ENCODE measurements around the gene GLB1L2.
"Not testable (repeated sequence)": the region's sequence is repeated elsewhere in the genome, so short reads cannot be mapped to it uniquely, and the experiment has no call there.

The GLB1L2 gene

DNA sequence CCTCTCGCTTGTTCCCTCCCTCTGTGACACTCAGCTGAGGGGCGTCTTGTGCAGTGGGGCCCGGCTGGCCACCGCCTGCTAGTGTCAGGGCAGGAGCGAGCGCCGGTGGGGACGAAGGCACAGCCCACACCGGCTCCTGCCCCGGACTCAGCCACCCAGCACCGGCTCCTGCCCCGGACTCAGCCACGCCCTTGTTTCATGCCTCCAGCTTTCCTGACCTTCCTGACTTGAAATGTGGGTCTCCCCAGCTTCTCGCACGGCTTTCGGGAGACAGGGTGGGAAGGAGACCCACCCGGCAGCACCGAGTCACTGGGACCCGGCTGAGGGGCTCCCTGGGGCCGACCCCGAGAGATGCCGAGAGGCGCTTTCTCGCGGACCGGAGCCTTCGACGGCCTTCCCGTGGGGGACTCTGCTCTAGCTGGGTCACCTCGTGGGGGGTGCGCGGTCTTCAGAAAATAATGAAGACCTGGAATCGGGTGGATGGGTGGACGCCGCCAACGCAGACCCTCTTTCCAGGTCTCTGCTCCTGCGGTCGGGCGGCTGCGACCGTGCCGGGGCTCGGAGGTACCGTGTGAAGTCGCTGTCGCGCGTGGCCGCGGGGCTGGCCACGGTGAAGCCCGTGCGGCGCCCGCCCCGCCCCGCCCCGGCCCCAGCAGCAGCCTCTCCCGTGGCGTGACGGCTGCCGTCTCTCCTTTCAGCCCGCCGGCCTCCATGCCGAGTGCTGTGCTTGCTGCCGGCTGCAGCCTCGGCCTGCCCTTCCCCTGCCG lies 10.2 kb downstream of the GLB1L2 start:
- H3K9ac ChIP-seq (ENCODE audit: low read depth, low read length, poor library complexity, severe bottlenecking) = no peak overlapping the region
- no peaks in the 10 kb centered on the region for H3K4me1 ChIP-seq (ENCODE audit: insufficient read depth, low read length, poor library complexity, severe bottlenecking)
- H3F3A ChIP-seq (ENCODE audit: low read depth) = no peaks in the 10 kb centered on the region
- H3K36me3 ChIP-seq (ENCODE audit: insufficient read depth, low read length) = no peaks in the 10 kb centered on the region
- H4K20me1 ChIP-seq (ENCODE audit: insufficient read depth, low read length, poor library complexity, severe bottlenecking) = no peaks in the 10 kb centered on the region
- no peaks in the 10 kb centered on the region for H3K27me3 ChIP-seq (ENCODE audit: insufficient read depth, low read length, poor library complexity, severe bottlenecking)
- no peak overlapping the region for H3K4me3 ChIP-seq (ENCODE audit: low read length, poor library complexity, severe bottlenecking)
- H3K79me2 ChIP-seq (ENCODE audit: insufficient read depth, low read length) = no peaks in the 10 kb centered on the region
- no peak for TF ChIP-seq EZH2phosphoT487 (IDR thresholded peaks at IDR 0.05; ENCODE audit: borderline replicate concordance)
- TF ChIP-seq, protein P1, sequence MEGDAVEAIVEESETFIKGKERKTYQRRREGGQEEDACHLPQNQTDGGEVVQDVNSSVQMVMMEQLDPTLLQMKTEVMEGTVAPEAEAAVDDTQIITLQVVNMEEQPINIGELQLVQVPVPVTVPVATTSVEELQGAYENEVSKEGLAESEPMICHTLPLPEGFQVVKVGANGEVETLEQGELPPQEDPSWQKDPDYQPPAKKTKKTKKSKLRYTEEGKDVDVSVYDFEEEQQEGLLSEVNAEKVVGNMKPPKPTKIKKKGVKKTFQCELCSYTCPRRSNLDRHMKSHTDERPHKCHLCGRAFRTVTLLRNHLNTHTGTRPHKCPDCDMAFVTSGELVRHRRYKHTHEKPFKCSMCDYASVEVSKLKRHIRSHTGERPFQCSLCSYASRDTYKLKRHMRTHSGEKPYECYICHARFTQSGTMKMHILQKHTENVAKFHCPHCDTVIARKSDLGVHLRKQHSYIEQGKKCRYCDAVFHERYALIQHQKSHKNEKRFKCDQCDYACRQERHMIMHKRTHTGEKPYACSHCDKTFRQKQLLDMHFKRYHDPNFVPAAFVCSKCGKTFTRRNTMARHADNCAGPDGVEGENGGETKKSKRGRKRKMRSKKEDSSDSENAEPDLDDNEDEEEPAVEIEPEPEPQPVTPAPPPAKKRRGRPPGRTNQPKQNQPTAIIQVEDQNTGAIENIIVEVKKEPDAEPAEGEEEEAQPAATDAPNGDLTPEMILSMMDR (conservative IDR thresholded peaks at IDR 0.05; ENCODE audit: low read length) = no peak
- no peak overlapping the region for H2AFZ ChIP-seq (ENCODE audit: low read length)
- H3K9me3 ChIP-seq (ENCODE audit: insufficient read depth, low read depth, low read length) = peaks cover 15% of the 10 kb centered on the region; the same call in 1 of the 2 replicates
- no peak overlapping the region for H3K4me2 ChIP-seq (ENCODE audit: low read depth, low read length, poor library complexity, severe bottlenecking)
- H3K9me2 ChIP-seq (replicated peaks; ENCODE audit: low read depth, low read length) = no peaks in the 10 kb centered on the region

DNA sequence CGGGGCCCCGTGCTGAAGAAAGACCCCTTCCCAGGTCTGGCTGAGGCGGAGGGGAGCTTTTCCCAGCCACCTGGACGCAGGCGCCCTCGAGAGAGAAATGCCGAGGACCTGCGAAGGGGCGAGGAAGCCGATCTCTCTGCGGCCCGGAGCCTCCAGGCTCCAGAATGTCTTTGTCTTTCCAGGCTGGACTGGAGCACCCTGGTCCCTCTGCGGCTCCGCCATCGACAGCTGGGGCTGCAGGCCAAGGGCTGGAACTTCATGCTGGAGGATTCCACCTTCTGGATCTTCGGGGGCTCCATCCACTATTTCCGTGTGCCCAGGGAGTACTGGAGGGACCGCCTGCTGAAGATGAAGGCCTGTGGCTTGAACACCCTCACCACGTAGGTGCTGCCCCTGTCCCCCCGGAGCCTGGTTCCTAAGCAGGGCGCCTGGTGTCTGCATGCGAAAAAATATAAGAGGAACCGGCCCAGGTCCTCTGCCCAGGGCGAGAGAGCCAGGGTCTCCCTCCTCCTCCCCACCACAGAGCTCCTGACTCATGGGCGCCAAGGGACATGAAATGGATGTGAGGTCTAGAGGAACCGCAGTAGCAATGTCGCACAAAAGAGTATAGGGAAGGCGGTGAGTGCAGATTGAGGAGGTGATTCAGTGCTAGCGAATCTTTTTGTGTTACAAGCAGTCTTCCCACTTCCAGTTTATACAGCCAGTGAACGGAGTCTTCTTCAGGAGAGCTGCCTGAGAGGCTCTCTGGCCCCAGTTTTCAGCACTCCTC lies 11.0 kb downstream of the GLB1L2 start:
- TF ChIP-seq, protein P1 (conservative IDR thresholded peaks at IDR 0.05; ENCODE audit: low read length) = no peak
- no peak for TF ChIP-seq EZH2phosphoT487 (IDR thresholded peaks at IDR 0.05; ENCODE audit: borderline replicate concordance)
- no peaks in the 10 kb centered on the region for H4K20me1 ChIP-seq (ENCODE audit: insufficient read depth, low read length, poor library complexity, severe bottlenecking)
- H3K27me3 ChIP-seq (ENCODE audit: insufficient read depth, low read length, poor library complexity, severe bottlenecking) = no peaks in the 10 kb centered on the region

DNA sequence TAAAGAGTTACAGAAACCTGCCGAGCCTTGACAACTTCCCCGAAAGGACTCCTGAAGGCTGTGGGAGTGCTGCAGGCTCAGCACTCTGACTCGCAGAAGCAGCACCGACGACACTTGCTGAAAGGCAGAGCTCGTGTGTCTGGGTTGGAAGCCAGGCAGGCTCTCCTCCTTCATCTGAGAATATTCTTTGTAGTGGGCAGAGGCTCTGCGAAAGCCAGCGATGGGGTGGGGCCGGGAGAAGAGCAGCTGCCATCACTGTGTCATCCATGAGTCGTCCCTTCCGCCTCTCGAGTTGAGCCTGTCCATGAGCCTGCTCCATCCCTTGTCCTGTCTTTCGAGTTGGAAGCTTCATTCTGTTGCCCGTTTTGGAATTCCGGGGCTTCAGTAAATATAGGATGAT lies 11.9 kb downstream of the GLB1L2 start:
- Histone ChIP-seq H3K4me2 (ENCODE audit: low read depth, low read length, poor library complexity, severe bottlenecking) (no peak overlapping the region), H3K9me2 (replicated peaks; ENCODE audit: low read depth, low read length) (no peaks in the 10 kb centered on the region), H3K27me3 (ENCODE audit: insufficient read depth, low read length, poor library complexity, severe bottlenecking) (no peaks in the 10 kb centered on the region), H3K4me1 (ENCODE audit: insufficient read depth, low read length, poor library complexity, severe bottlenecking) (no peaks in the 10 kb centered on the region), H3K9me3 (ENCODE audit: insufficient read depth, low read depth, low read length) (peaks cover 8% of the 10 kb centered on the region; the same call in 1 of the 2 replicates), H3K79me2 (ENCODE audit: insufficient read depth, low read length) (no peaks in the 10 kb centered on the region), H3K36me3 (ENCODE audit: insufficient read depth, low read length) (no peaks in the 10 kb centered on the region), H2AFZ (ENCODE audit: low read length) (no peak overlapping the region), H3K9ac (ENCODE audit: low read depth, low read length, poor library complexity, severe bottlenecking) (no peak overlapping the region), H3F3A (ENCODE audit: low read depth) (no peaks in the 10 kb centered on the region), H4K20me1 (ENCODE audit: insufficient read depth, low read length, poor library complexity, severe bottlenecking) (no peaks in the 10 kb centered on the region), H3K4me3 (ENCODE audit: low read length, poor library complexity, severe bottlenecking) (no peak overlapping the region)
- TF ChIP-seq, protein P1 (conservative IDR thresholded peaks at IDR 0.05; ENCODE audit: low read length) = no peak
- TF ChIP-seq EZH2phosphoT487 (IDR thresholded peaks at IDR 0.05; ENCODE audit: borderline replicate concordance) = no peak

More for the DNA sequence above, 11.0 kb downstream of the GLB1L2 start:
- H2AFZ ChIP-seq (ENCODE audit: low read length) = no peak overlapping the region
- no peaks in the 10 kb centered on the region for H3K4me1 ChIP-seq (ENCODE audit: insufficient read depth, low read length, poor library complexity, severe bottlenecking)
- no peak overlapping the region for H3K9ac ChIP-seq (ENCODE audit: low read depth, low read length, poor library complexity, severe bottlenecking)
- peaks cover 11% of the 10 kb centered on the region; the same call in 1 of the 2 replicates for H3K9me3 ChIP-seq (ENCODE audit: insufficient read depth, low read depth, low read length)
- H3K9me2 ChIP-seq (replicated peaks; ENCODE audit: low read depth, low read length) = no peaks in the 10 kb centered on the region
- no peak overlapping the region for H3K4me3 ChIP-seq (ENCODE audit: low read length, poor library complexity, severe bottlenecking)
- H3K36me3 ChIP-seq (ENCODE audit: insufficient read depth, low read length) = no peaks in the 10 kb centered on the region
- H3K4me2 ChIP-seq (ENCODE audit: low read depth, low read length, poor library complexity, severe bottlenecking) = no peak overlapping the region
- H3K79me2 ChIP-seq (ENCODE audit: insufficient read depth, low read length) = no peaks in the 10 kb centered on the region
- H3F3A ChIP-seq (ENCODE audit: low read depth) = no peaks in the 10 kb centered on the region

DNA sequence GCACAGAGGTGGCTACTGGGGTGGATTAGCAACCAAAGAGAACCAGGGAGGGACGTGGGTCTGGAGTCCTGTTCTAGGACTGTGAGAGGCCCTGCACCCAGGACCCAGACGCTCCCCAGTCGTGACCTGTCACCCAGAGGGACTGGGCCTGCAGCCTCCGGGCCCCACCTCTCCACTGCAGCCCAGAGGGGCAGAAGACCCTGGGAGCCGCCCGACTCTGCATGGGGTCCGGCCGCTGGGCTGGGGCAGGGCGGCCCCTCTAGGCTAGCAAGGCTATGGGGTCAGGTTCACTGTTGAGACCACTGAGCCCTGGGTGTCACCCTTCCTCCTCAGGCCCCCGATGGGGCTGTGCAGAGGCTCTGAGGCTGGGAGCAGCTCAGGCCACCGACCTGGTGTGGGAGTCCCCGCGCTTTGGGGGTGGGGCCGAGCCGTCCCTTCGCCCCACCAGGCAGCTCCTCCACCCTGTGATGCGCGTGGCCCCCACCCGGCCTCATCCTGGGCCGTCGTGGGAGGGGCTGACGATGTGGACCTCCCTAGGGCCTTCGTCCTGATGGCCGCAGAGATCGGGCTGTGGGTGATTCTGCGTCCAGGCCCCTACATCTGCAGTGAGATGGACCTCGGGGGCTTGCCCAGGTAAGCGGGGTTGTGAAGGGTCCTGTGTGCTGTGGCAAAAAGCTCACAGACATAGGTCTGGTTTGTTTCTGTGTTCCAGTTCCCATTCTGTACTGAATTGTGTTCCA lies 12.9 kb downstream of the GLB1L2 start:
- not testable (repeated sequence) for H3K4me3 ChIP-seq (ENCODE audit: low read length, poor library complexity, severe bottlenecking); H3K9me3 ChIP-seq (ENCODE audit: insufficient read depth, low read depth, low read length); H3K36me3 ChIP-seq (ENCODE audit: insufficient read depth, low read length); H3K4me1 ChIP-seq (ENCODE audit: insufficient read depth, low read length, poor library complexity, severe bottlenecking); H3K4me2 ChIP-seq (ENCODE audit: low read depth, low read length, poor library complexity, severe bottlenecking); H3K27me3 ChIP-seq (ENCODE audit: insufficient read depth, low read length, poor library complexity, severe bottlenecking); H4K20me1 ChIP-seq (ENCODE audit: insufficient read depth, low read length, poor library complexity, severe bottlenecking); H3K9me2 ChIP-seq (replicated peaks; ENCODE audit: low read depth, low read length); H3F3A ChIP-seq (ENCODE audit: low read depth); H3K79me2 ChIP-seq (ENCODE audit: insufficient read depth, low read length); H3K9ac ChIP-seq (ENCODE audit: low read depth, low read length, poor library complexity, severe bottlenecking); H2AFZ ChIP-seq (ENCODE audit: low read length)
